GM12878 (cell line): ENCODE measurements around the gene ALX1. TPM values are rescaled to one million over a fixed set of nuclear protein-coding genes. Genes with fewer than 3 reads are reported as not detected.

Experiments used
- ATAC-seq: fragments of 200-7000 bp; cut with Tn5 transposase; 3 replicates; pipeline ENCODE4 v1.9.1; 2020; ENCODE audit warnings: mild to moderate bottlenecking, moderate library complexity
- BruUV-seq: library from RNA; stranded (reverse); fragments of 400-500 nt; replicated peaks from 2 replicates; lab custom pipeline; 2021; lab: Mats Ljungman, UMichigan
- CTCF ChIA-PET: fragments of 300-600 bp; sonication (Branson Sonifier 250); formaldehyde crosslinking; extraction: SDS; loops from one replicate; lab custom pipeline; 2021; ENCODE audit warnings: inconsistent platforms; lab: Yijun Ruan, JAX
- POLR2A ChIA-PET: fragments of 350-600 bp; formaldehyde crosslinking; extraction: SDS; loops from one replicate; lab custom pipeline; 2021; ENCODE audit warnings: inconsistent platforms; lab: Charles Lee
- RAD21 ChIA-PET: fragments of 300-600 bp; sonication (Branson Sonifier 250); formaldehyde crosslinking; loops from one replicate; lab custom pipeline; 2023; ENCODE audit warnings: antibody characterized with exemption; ENCODE audit not compliant: unreplicated experiment; lab: Charles Lee
- SMC1A ChIA-PET: fragments of 300-600 bp; sonication (Branson Sonifier 250); formaldehyde crosslinking; loops from one replicate; lab custom pipeline; 2023; ENCODE audit not compliant: unreplicated experiment, uncharacterized antibody; lab: Charles Lee
- DNase-seq: peaks from one replicate; pipeline ENCODE4 v3.0.0-alpha.2; 2011; ENCODE audit warnings: low read depth, low spot score
- FAIRE-seq: peaks from 3 replicates; lab custom pipeline; 2011; peaks lifted over from hg19 to GRCh38; lab: Jason Lieb, UNC
- H2AFZ ChIP-seq: 2 replicates; pipeline ENCODE4 v1.6.0; 2011; ENCODE audit warnings: low read depth, low read length, control low read depth; ENCODE audit not compliant: control insufficient read depth
- H3K27ac ChIP-seq: 2 replicates; pipeline ENCODE4 v1.5.1; 2011; ENCODE audit warnings: control low read depth; ENCODE audit not compliant: control insufficient read depth, insufficient read depth
- H3K27me3 ChIP-seq, 2 experiments: replicated peaks in 1 of 2; 2 replicates each; pipeline versions ENCODE4 v1.6.0 to v1.6.1; 2011; ENCODE audit warnings: low read length in 1 of 2; ENCODE audit not compliant: control insufficient read depth in 2 of 2, insufficient read depth in 2 of 2
- H3K36me3 ChIP-seq, 2 experiments: 2 replicates each; pipeline ENCODE4 v1.5.1; 2011; ENCODE audit warnings: low read length in 1 of 2; ENCODE audit not compliant: control insufficient read depth in 2 of 2, insufficient read depth in 2 of 2
- H3K4me1 ChIP-seq: 2 replicates; pipeline ENCODE4 v1.6.1; 2011; ENCODE audit warnings: mild to moderate bottlenecking, low read length, moderate library complexity, mixed read lengths; ENCODE audit not compliant: control insufficient read depth, insufficient read depth
- H3K4me2 ChIP-seq: 2 replicates; pipeline ENCODE4 v1.6.0; 2011; ENCODE audit warnings: control low read depth; ENCODE audit not compliant: control insufficient read depth, insufficient read depth
- H3K4me3 ChIP-seq: fragments of 200-600 bp; sonication (generic); 2 replicates; pipeline ENCODE4 v1.5.1; 2016
- H3K79me2 ChIP-seq: 2 replicates; pipeline ENCODE4 v1.6.0; 2011; ENCODE audit warnings: low read length; ENCODE audit not compliant: control insufficient read depth, insufficient read depth
- H3K9ac ChIP-seq: 2 replicates; pipeline ENCODE4 v1.8.0; 2011; ENCODE audit warnings: low read length, control low read depth, mixed read lengths; ENCODE audit not compliant: control insufficient read depth, insufficient read depth
- H3K9me3 ChIP-seq: replicated peaks from 3 replicates; pipeline ENCODE4 v1.5.1; 2011; ENCODE audit warnings: mild to moderate bottlenecking, low read length; ENCODE audit not compliant: control insufficient read depth, insufficient read depth
- H4K20me1 ChIP-seq: 2 replicates; pipeline ENCODE4 v1.6.0; 2011; ENCODE audit not compliant: control insufficient read depth, insufficient read depth
- ATF3 ChIP-seq: IDR thresholded peaks from 2 replicates; pipeline ENCODE4 v1.6.1; 2011; ENCODE audit warnings: low read depth, mild to moderate bottlenecking, low read length, moderate library complexity, borderline replicate concordance; ENCODE audit errors: extremely low read depth
- CHD1 ChIP-seq: IDR thresholded peaks from 2 replicates; pipeline ENCODE4 v1.6.1; 2012; ENCODE audit warnings: low read depth, low read length, improper control_type of control experiment
- E2F4 ChIP-seq: IDR thresholded peaks from 2 replicates; pipeline ENCODE4 v1.6.1; 2012; ENCODE audit warnings: low read depth, low read length, improper control_type of control experiment
- NKRF ChIP-seq: fragments of 450-650 bp; conservative IDR thresholded peaks from 2 replicates; pipeline ENCODE4 v1.6.1; 2017; ENCODE audit warnings: mild to moderate bottlenecking, moderate library complexity
- PML ChIP-seq: IDR thresholded peaks from 2 replicates; pipeline ENCODE4 v1.6.1; 2012; ENCODE audit warnings: low read length, inconsistent platforms
- RAD21 ChIP-seq: IDR thresholded peaks from 2 replicates; pipeline ENCODE4 v1.6.1; 2011; ENCODE audit warnings: mild to moderate bottlenecking, low read depth, low read length, moderate library complexity; ENCODE audit not compliant: insufficient read depth
- SP1 ChIP-seq: IDR thresholded peaks from one replicate; pipeline ENCODE4 v1.6.1; 2011; ENCODE audit warnings: low read depth, low read length
- TCF7 ChIP-seq: IDR thresholded peaks from 2 replicates; pipeline ENCODE4 v1.6.1; 2014; ENCODE audit warnings: antibody characterized with exemption, borderline replicate concordance
- USF1 ChIP-seq: IDR thresholded peaks from 2 replicates; pipeline ENCODE4 v1.6.1; 2011; ENCODE audit warnings: borderline replicate concordance, low read depth, mild to moderate bottlenecking, moderate library complexity, mixed read lengths, low read length; ENCODE audit not compliant: insufficient read depth; ENCODE audit errors: extremely low read length
- ZBED1 ChIP-seq: IDR thresholded peaks from 2 replicates; pipeline ENCODE4 v1.6.1; 2016; ENCODE audit warnings: borderline replicate concordance
- WGBS: methylation state at CpG from one replicate; pipeline ENCODE4 v1.1.6; 2016; ENCODE audit warnings: low lambda C conversion rate; ENCODE audit not compliant: insufficient replicate concordance, insufficient coverage; ENCODE audit errors: missing lambda C conversion rate; 5-methylcytosine and 5-hydroxymethylcytosine counted together
- in situ Hi-C: fragments of 300-500 bp; cut with MboI; formaldehyde crosslinking; loops from 9 replicates; pipeline ENCODE4 v1.14.3; 2018; ENCODE audit warnings: mixed read lengths
- intact Hi-C: fragments of 100-400 bp; cut with micrococcal nuclease; formaldehyde crosslinking; loops from one replicate; pipeline ENCODE4 v1.14.2; 2022; ENCODE audit not compliant: unreplicated experiment
- polyA plus RNA-seq, 11 experiments: library from polyadenylated mRNA; depleted of rRNA in 4 of 11; unstranded in 6 of 11; stranded (reverse) in 5 of 11; fragments of >200 nt; fragmentation: Nextera tagmentation in 4 of 11; fragmentation: Illumina TruSeq in 1 of 11; extraction: Ambion mirVana in 4 of 11; extraction: Trizol in 1 of 11; gene quantifications; 1 replicate in 1 of 11; 2 replicates in 10 of 11; pipeline versions ENCODE4 v1.2.1 to v1.2.3, GENCODE V29; 2011 to 2016; ENCODE audit warnings: inconsistent platforms in 2 of 11, missing spikeins in 2 of 11, low read depth in 1 of 11
- total RNA-seq, 4 experiments: library from RNA; depleted of rRNA in 3 of 4; stranded (reverse); fragments of >200 nt in 3 of 4; fragmentation: Illumina TruSeq in 1 of 4; extraction: Trizol in 1 of 4; gene quantifications; 2 replicates each; pipeline versions ENCODE4 v1.2.1 to v1.2.3, GENCODE V29; 2013 to 2021
- TF ChIP-seq, protein P1 (sequence below): fragments of 450-650 bp; formaldehyde crosslinking; IDR thresholded peaks from 2 replicates; pipeline ENCODE4 v1.4.0; 2022; ENCODE audit warnings: mild to moderate bottlenecking, moderate library complexity

The ALX1 gene
- total and polyA plus RNA-seq, 10 of the 15 experiments (the other 5 are each of a cell fraction or from before 2014, with no cell fraction given) = 0.06 TPM; not detected in 9

- SMC1A ChIA-PET = no interaction called here
- Histone ChIP-seq H3K4me1 (no peaks in the 10 kb centered on the region), H3K27ac (no peak overlapping the region), H3K27me3 (peaks cover 5 to 8% of the 10 kb centered on the region in 2 experiments), H3K36me3 (no peaks in the 10 kb centered on the region), H3K79me2 (no peaks in the 10 kb centered on the region), H3K4me3 (no peak overlapping the region), H4K20me1 (no peaks in the 10 kb centered on the region), H3K4me2 (no peak overlapping the region), H3K9me3 (no peaks in the 10 kb centered on the region; the same call in 2 of the 3 replicates), H3K9ac (no peak overlapping the region), H2AFZ (no peak overlapping the region)
- CTCF ChIA-PET = no interaction called here
- POLR2A ChIA-PET = no interaction called here
- no peak for DNase-seq
- ATAC-seq = no peak
- RAD21 ChIA-PET = no interaction called here
- in situ Hi-C loops = no loop called here
- intact Hi-C loops = no loop called here
- BruUV-seq = no TSS peak
- no peak for FAIRE-seq
- 40% methylated on average over 27 of the region's 30 CpGs for WGBS
- no peak for TF ChIP-seq RAD21
- no peak for TF ChIP-seq TCF7
- TF ChIP-seq NKRF = no peak
- no peak for TF ChIP-seq SP1
- no peak for TF ChIP-seq USF1
- TF ChIP-seq PML = no peak
- no peak for TF ChIP-seq ZBED1
- no peak for TF ChIP-seq CHD1
- TF ChIP-seq E2F4 = no peak
- no peak for TF ChIP-seq ATF3
- TF ChIP-seq, protein P1, sequence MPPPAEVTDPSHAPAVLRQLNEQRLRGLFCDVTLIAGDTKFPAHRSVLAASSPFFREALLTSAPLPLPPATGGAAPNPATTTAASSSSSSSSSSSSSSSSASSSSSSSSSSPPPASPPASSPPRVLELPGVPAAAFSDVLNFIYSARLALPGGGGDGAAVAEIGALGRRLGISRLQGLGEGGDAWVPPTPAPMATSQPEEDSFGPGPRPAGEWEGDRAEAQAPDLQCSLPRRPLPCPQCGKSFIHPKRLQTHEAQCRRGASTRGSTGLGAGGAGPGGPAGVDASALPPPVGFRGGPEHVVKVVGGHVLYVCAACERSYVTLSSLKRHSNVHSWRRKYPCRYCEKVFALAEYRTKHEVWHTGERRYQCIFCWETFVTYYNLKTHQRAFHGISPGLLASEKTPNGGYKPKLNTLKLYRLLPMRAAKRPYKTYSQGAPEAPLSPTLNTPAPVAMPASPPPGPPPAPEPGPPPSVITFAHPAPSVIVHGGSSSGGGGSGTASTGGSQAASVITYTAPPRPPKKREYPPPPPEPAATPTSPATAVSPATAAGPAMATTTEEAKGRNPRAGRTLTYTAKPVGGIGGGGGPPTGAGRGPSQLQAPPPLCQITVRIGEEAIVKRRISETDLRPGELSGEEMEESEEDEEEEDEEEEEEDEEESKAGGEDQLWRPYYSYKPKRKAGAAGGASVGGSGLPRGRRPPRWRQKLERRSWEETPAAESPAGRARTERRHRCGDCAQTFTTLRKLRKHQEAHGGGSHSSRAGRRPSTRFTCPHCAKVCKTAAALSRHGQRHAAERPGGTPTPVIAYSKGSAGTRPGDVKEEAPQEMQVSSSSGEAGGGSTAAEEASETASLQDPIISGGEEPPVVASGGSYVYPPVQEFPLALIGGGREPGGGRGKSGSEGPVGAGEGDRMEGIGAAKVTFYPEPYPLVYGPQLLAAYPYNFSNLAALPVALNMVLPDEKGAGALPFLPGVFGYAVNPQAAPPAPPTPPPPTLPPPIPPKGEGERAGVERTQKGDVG (CRISPR knock-in tag) = no peak
These were observed 2.0 kb upstream of the ALX1 start for GRCh38 chr12:85277900-85278597.
